NCI-H2227 (cell line): ENCODE results near the gene BAX.

ENCODE experiments used
- DNase-seq: peaks from one replicate; lab custom pipeline; 2025; ENCODE audit not compliant: unreplicated experiment; lab: John Stamatoyannopoulos, UW

BAX gene

GRCh38 chr19:49011194-49011593, 56.5 kb downstream of the BAX start:
- DNase-seq = no peak
